ENCODE data around the gene AURKB.

DNA sequence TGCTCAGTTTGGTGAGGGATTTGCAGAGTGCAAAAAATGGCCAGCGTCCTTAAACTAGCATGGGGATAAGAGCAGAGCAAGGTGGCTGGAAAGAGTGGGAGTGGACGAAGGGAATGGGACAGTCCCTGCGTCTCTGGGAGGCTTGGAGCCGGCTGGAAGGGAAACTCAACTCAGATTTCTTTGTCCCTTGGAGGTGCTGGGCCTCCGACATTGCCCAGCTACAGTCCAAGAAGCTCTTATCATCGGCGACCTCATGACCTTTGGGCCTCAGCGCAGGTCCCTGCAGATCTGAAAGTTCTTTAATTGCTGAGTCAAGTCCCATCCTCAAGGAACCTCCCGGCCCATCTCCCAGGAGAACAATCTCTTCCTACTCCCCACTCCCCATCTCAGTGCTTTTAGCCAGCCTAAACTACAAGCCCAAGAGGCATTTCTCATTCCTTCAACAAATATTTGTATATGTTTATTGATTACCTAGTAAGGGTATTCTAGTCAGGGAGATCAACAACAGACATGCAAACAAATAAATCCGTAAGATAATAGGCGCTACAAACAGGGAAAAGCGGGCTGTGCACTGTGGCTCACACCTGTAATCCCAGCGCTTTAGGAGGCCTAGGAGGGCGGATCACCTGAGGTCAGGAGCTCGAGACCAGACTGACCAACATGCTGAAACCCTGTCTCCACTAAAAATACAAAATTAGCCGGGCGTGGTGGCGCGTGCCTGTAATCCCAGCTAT is 33.2 kb downstream of the AURKB start:
- TF ChIP-seq, protein P1, sequence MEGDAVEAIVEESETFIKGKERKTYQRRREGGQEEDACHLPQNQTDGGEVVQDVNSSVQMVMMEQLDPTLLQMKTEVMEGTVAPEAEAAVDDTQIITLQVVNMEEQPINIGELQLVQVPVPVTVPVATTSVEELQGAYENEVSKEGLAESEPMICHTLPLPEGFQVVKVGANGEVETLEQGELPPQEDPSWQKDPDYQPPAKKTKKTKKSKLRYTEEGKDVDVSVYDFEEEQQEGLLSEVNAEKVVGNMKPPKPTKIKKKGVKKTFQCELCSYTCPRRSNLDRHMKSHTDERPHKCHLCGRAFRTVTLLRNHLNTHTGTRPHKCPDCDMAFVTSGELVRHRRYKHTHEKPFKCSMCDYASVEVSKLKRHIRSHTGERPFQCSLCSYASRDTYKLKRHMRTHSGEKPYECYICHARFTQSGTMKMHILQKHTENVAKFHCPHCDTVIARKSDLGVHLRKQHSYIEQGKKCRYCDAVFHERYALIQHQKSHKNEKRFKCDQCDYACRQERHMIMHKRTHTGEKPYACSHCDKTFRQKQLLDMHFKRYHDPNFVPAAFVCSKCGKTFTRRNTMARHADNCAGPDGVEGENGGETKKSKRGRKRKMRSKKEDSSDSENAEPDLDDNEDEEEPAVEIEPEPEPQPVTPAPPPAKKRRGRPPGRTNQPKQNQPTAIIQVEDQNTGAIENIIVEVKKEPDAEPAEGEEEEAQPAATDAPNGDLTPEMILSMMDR (IDR thresholded peaks at IDR 0.05; ENCODE audit: insufficient read depth, low read depth, low read length): no peak
- no peak for TF ChIP-seq EZH2 (IDR thresholded peaks at IDR 0.05; ENCODE audit: insufficient read depth, low read length)
